B cell (primary cell): ENCODE results near the gene C1orf115. TPM values are rescaled to one million over a fixed set of nuclear protein-coding genes. Genes with fewer than 3 reads are reported as not detected.

ENCODE experiments used
- ATAC-seq: fragments of 200-7000 bp; cut with Tn5 transposase; one replicate; pipeline ENCODE4 v1.10.0; 2021; ENCODE audit warnings: low read depth, mild to moderate bottlenecking, moderate number of reproducible peaks, moderate library complexity
- CTCF ChIA-PET: fragments of 350-600 bp; sonication (Branson Sonifier 250); formaldehyde crosslinking; loops from one replicate; lab custom pipeline; 2021; ENCODE audit warnings: antibody characterized with exemption, inconsistent platforms; lab: Charles Lee
- POLR2A ChIA-PET: fragments of 350-600 bp; sonication (Branson Sonifier 250); formaldehyde crosslinking; loops from one replicate; lab custom pipeline; 2021; ENCODE audit warnings: antibody characterized with exemption; lab: Charles Lee
- DNase-seq: peaks from one replicate; pipeline ENCODE4 v3.0.0; 2013
- H2AFZ ChIP-seq: 2 replicates; pipeline ENCODE4 v1.6.1; 2012; ENCODE audit warnings: mild to moderate bottlenecking, low read depth, low read length; ENCODE audit not compliant: insufficient read depth, poor library complexity, severe bottlenecking
- H3K27ac ChIP-seq, 2 donors: 1 replicate in 1 of 2; 2 replicates in 1 of 2; pipeline ENCODE4 v1.5.1; 2012 to 2013; ENCODE audit warnings: low read length in 2 of 2, mild to moderate bottlenecking in 2 of 2, moderate library complexity in 1 of 2
- H3K27me3 ChIP-seq, 4 experiments: fragments of 200-600 bp in 1 of 4; sonication (generic) in 1 of 4; replicated peaks in 1 of 4; 1 replicate in 2 of 4; 2 replicates in 2 of 4; pipeline versions ENCODE4 v1.6.1 to v1.7.0; 2013 to 2016; ENCODE audit warnings: low read length in 3 of 4, mild to moderate bottlenecking in 2 of 4, mixed read lengths in 1 of 4, moderate library complexity in 1 of 4; ENCODE audit not compliant: insufficient read depth in 4 of 4, control insufficient read depth in 3 of 4; ENCODE audit errors: control extremely low read depth in 1 of 4
- H3K36me3 ChIP-seq, 2 experiments: replicated peaks in 1 of 2; 1 replicate in 1 of 2; 2 replicates in 1 of 2; pipeline versions ENCODE4 v1.6.1 to v1.7.1; 2013; ENCODE audit warnings: low read length in 1 of 2; ENCODE audit not compliant: insufficient read depth in 2 of 2, control insufficient read depth in 1 of 2; ENCODE audit errors: control extremely low read depth in 1 of 2, extremely low read depth in 1 of 2
- H3K4me1 ChIP-seq, 2 donors: fragments of 200-600 bp in 1 of 2; sonication (generic) in 1 of 2; 1 replicate in 1 of 2; 2 replicates in 1 of 2; pipeline versions ENCODE4 v1.5.1 to v1.6.1; 2013 to 2017; ENCODE audit warnings: low read length in 2 of 2; ENCODE audit not compliant: control insufficient read depth in 2 of 2, insufficient read depth in 2 of 2
- H3K4me2 ChIP-seq: replicated peaks from 2 replicates; pipeline ENCODE3; 2012; ENCODE audit warnings: mild to moderate bottlenecking, low read depth, low read length; ENCODE audit not compliant: poor library complexity, severe bottlenecking
- H3K4me3 ChIP-seq, 5 experiments: fragments of 200-600 bp in 1 of 5; sonication (generic) in 1 of 5; 1 replicate in 3 of 5; 2 replicates in 2 of 5; pipeline versions ENCODE4 v1.5.1 to v1.7.0; 2011 to 2016; ENCODE audit warnings: low read length in 4 of 5, mild to moderate bottlenecking in 4 of 5, low read depth in 2 of 5, control low read depth in 1 of 5, moderate library complexity in 1 of 5; ENCODE audit not compliant: insufficient read depth in 1 of 5; ENCODE audit errors: control extremely low read depth in 1 of 5, extremely low read depth in 1 of 5
- H3K79me2 ChIP-seq: fragments of 200-600 bp; sonication (generic); one replicate; pipeline ENCODE4 v1.6.0; 2016; ENCODE audit warnings: low read length; ENCODE audit not compliant: control insufficient read depth, insufficient read depth
- H3K9ac ChIP-seq: fragments of 200-600 bp; sonication (generic); 2 replicates; pipeline ENCODE4 v1.6.1; 2017; ENCODE audit warnings: mild to moderate bottlenecking, low read length, moderate library complexity
- H3K9me3 ChIP-seq, 3 donors: one replicate each; pipeline versions ENCODE4 v1.6.1 to v1.7.1; 2013; ENCODE audit warnings: low read length in 2 of 3; ENCODE audit not compliant: control insufficient read depth in 2 of 3, insufficient read depth in 1 of 3; ENCODE audit errors: control extremely low read depth in 1 of 3
- H4K20me1 ChIP-seq: 2 replicates; pipeline ENCODE4 v1.6.0; 2012; ENCODE audit warnings: mild to moderate bottlenecking, low read length; ENCODE audit not compliant: insufficient read depth, control insufficient read depth, poor library complexity, severe bottlenecking
- H3K27ac Mint-ChIP-seq: one replicate; pipeline ENCODE4 v1.8.0; 2021; ENCODE audit warnings: mixed read lengths
- H3K27me3 Mint-ChIP-seq: one replicate; pipeline ENCODE4 v1.8.0; 2021; ENCODE audit warnings: mixed read lengths
- H3K4me1 Mint-ChIP-seq: one replicate; pipeline ENCODE4 v1.8.0; 2021; ENCODE audit warnings: mixed read lengths
- H3K4me3 Mint-ChIP-seq: one replicate; pipeline ENCODE4 v1.8.0; 2021; ENCODE audit warnings: mixed read lengths
- H3K9me3 Mint-ChIP-seq: one replicate; pipeline ENCODE4 v1.8.0; 2022; ENCODE audit warnings: mixed read lengths; ENCODE audit not compliant: insufficient read depth
- CTCF ChIP-seq: fragments of 200-600 bp; IDR thresholded peaks from one replicate; pipeline ENCODE4 v1.8.0; 2022; ENCODE audit warnings: antibody characterized with exemption, mild to moderate bottlenecking
- EZH2 ChIP-seq: IDR thresholded peaks from 2 replicates; pipeline ENCODE4 v1.6.1; 2012; ENCODE audit warnings: borderline replicate concordance, low read depth, mild to moderate bottlenecking, moderate library complexity, low read length; ENCODE audit not compliant: insufficient read depth, poor library complexity, severe bottlenecking
- WGBS: methylation state at CpG from one replicate; pipeline ENCODE4 v1.1.5; 2013; ENCODE audit warnings: missing lambda C conversion rate; ENCODE audit not compliant: insufficient coverage; 5-methylcytosine and 5-hydroxymethylcytosine counted together
- intact Hi-C: fragments of 100-400 bp; cut with micrococcal nuclease; formaldehyde crosslinking; loops from one replicate; pipeline ENCODE4 v1.10.0; 2022
- polyA plus RNA-seq: library from polyadenylated mRNA; depleted of rRNA; stranded (reverse); fragments of >200 nt; gene quantifications from 2 replicates; pipeline ENCODE4 v1.2.3, GENCODE V29; 2012
- total RNA-seq, 2 donors: library from RNA; stranded (reverse); fragments of 120-200 nt in 1 of 2; gene quantifications; 1 replicate in 1 of 2; 2 replicates in 1 of 2; pipeline versions ENCODE4 v1.2.3 to v1.2.4, GENCODE V29; 2013 to 2022

The C1orf115 gene
- total and polyA plus RNA-seq, 2 donors (not counting 1 experiment from before 2014, with no cell fraction given) = 6.4 to 19.5 TPM

DNA sequence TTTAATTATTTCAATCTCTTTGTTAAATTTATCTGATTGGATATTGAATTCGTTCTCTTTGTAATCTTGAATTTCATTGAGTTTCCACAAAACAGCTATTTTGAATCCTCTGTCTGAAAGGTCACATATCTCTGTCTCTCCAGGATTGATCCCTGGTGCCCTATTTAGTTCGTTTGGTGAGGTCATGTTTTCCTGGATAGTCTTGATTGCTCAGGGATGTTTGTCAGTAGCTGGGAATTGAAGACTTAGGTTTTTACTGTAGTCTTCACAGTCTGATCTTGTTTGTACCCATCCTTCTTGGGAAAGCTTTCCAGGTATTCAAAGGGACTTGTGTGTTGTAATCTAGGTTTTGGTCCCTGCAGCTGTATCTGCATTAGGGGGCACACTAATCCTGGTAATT, 51.2 kb downstream of the C1orf115 start:
- intact Hi-C loops = no loop called here
- no peaks in the 10 kb centered on the region for H3K9me3 ChIP-seq
- H3K27ac ChIP-seq = no peak overlapping the region
- H3K27me3 Mint-ChIP-seq = peaks cover 8% of the 10 kb centered on the region
- no peak overlapping the region for H3K4me3 ChIP-seq
- ChIA-PET CTCF (interaction anchor here (2.4 kb wide), 1 partner anchor 8 kb away, joined by 9 read pairs; no protein-coding TSS in a partner anchor), POLR2A (no interaction called here)
- H3K27ac Mint-ChIP-seq = no peak overlapping the region
- no peak for TF ChIP-seq CTCF
- no peak for TF ChIP-seq EZH2
- no peaks in the 10 kb centered on the region for H4K20me1 ChIP-seq
- no peak overlapping the region for H3K4me2 ChIP-seq
- H3K4me1 ChIP-seq = no peaks in the 10 kb centered on the region
- H3K9ac ChIP-seq = no peak overlapping the region
- no peak overlapping the region for H2AFZ ChIP-seq
- H3K27me3 ChIP-seq = peaks cover 0 to 8% (median 1%) of the 10 kb centered on the region in 4 experiments
- H3K4me3 Mint-ChIP-seq = no peak overlapping the region
- no CpG with 5 or more reads among the region's 2 CpGs for whole genome bisulfite sequencing
- no peaks in the 10 kb centered on the region for H3K36me3 ChIP-seq
- H3K9me3 Mint-ChIP-seq = no peaks in the 10 kb centered on the region
- no peaks in the 10 kb centered on the region for H3K79me2 ChIP-seq
- peaks cover 6% of the 10 kb centered on the region for H3K4me1 Mint-ChIP-seq
- ATAC-seq (no peak), DNase-seq (no peak)

DNA sequence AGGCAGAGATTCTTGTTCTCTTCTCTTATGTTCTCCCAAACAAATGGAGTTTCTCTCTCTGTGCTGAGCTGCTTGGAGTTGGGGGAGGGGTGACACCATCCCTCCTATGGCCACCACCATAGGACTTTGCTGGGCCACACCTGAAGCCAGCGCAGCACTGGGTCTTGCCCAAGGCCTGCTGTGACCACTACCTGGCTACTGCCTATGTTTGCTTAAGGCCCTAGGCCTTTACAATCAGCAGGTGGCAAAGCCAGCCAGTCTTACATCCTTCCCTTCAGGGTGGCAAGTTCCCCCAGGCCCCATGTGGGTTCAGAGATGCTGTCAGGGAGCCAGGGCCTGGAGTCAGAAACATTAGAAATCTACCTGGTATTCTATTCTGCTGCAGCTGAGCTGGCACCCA, 51.7 kb downstream of the C1orf115 start:
- Histone ChIP-seq H2AFZ (no peak overlapping the region), H3K27ac (no peak overlapping the region), H3K4me1 (no peaks in the 10 kb centered on the region), H3K36me3 (no peaks in the 10 kb centered on the region), H3K9ac (no peak overlapping the region), H4K20me1 (no peaks in the 10 kb centered on the region), H3K4me2 (no peak overlapping the region), H3K27me3 (peaks cover 0 to 12% (median 1%) of the 10 kb centered on the region in 4 experiments), H3K9me3 (no peaks in the 10 kb centered on the region), H3K79me2 (no peaks in the 10 kb centered on the region), H3K4me3 (no peak overlapping the region)
- Mint-ChIP-seq H3K9me3 (no peaks in the 10 kb centered on the region), H3K27me3 (peaks cover 12% of the 10 kb centered on the region), H3K4me3 (no peak overlapping the region), H3K4me1 (peaks cover 6% of the 10 kb centered on the region), H3K27ac (no peak overlapping the region)
- CTCF ChIA-PET = interaction anchor here (2.4 kb wide), 1 partner anchor 8 kb away, joined by 9 read pairs; no protein-coding TSS in a partner anchor
- ATAC-seq (no peak), DNase-seq (no peak)
- POLR2A ChIA-PET = no interaction called here
- WGBS = 92% methylated on average over 1 of the region's 1 CpG
- intact Hi-C loops = no loop called here
- TF ChIP-seq EZH2 (no peak), CTCF (no peak)
